Measurements from ENCODE around the gene MTA1. TPM values are rescaled to one million over a fixed set of nuclear protein-coding genes. Genes with fewer than 3 reads are reported as not detected.

Gene MTA1
- 100 to 1,000 TPM in 2 of 5 donors, 10 to 100 TPM in 3; 49.8 to 183 (median 85.5) TPM for total RNA-seq
- polyA plus RNA-seq: 10 to 100 TPM; 24.9 to 57.1 (median 40.3) TPM
- long read RNA-seq, donor 1, partial matches to known transcripts: 0 of 5 reads
- long read RNA-seq, donor 1, other reads (novel, unspliced or antisense): 0 of 5 reads
- long read RNA-seq, donor 2, partial matches to known transcripts: 0 of 7 reads
- long read RNA-seq, donor 2, other reads (novel, unspliced or antisense): 0 of 7 reads
- long read RNA-seq, donor 3, partial matches to known transcripts: 5 of 8 reads
- long read RNA-seq, donor 3, other reads (novel, unspliced or antisense): 0 of 8 reads
- long read RNA-seq, donor 4, partial matches to known transcripts: 0 of 2 reads
- long read RNA-seq, donor 4, other reads (novel, unspliced or antisense): 0 of 2 reads
- long read RNA-seq, donor 5, transcript MTA1-212 (2 exons, 700 nt): major isoform, 5 of 8 reads
- long read RNA-seq, donor 5, partial matches to known transcripts: 0 of 8 reads
- long read RNA-seq, donor 5, other reads (novel, unspliced or antisense): 0 of 8 reads
- long read RNA-seq, donor 6, transcript MTA1-212 (2 exons, 700 nt): major isoform, 7 of 21 reads
- long read RNA-seq, donor 6, transcript MTA1-201 (21 exons, 2,876 nt): minor isoform, 5 of 21 reads
- long read RNA-seq, donor 6, transcript MTA1-211 (3 exons, 842 nt): major isoform, 7 of 21 reads
- long read RNA-seq, donor 6, partial matches to known transcripts: 0 of 21 reads
- long read RNA-seq, donor 6, other reads (novel, unspliced or antisense): 0 of 21 reads
- long read RNA-seq, donor 7, partial matches to known transcripts: 12 of 20 reads
- long read RNA-seq, donor 7, other reads (novel, unspliced or antisense): 0 of 20 reads
- long read RNA-seq, donor 8, partial matches to known transcripts: 6 of 9 reads
- long read RNA-seq, donor 8, other reads (novel, unspliced or antisense): 0 of 9 reads
- long read RNA-seq, donor 9, partial matches to known transcripts: 0 of 5 reads
- long read RNA-seq, donor 9, other reads (novel, unspliced or antisense): 0 of 5 reads
- long read RNA-seq, donor 10, partial matches to known transcripts: 0 of 2 reads
- long read RNA-seq, donor 10, other reads (novel, unspliced or antisense): 0 of 2 reads

GRCh38 chr14:105419195-105420091 is at the start of gene MTA1:
Gene MTA1 (plus strand): TSS chr14:105419827. CDS start chr14:105420036, 209 bp downstream.
- H3K4me3 ChIP-seq: peak within 1 kb of the TSS; percentile 73 to 86 (median 80)
- no peak for TF ChIP-seq CTCF (IDR thresholded peaks at IDR 0.05)
- H3K27ac ChIP-seq: peak within 1 kb of the TSS; percentile 70 to 84 (median 71)
- H3K4me1 ChIP-seq: peaks cover 34 to 53% (median 48%) of the 10 kb centered on the region in 4 donors
- H3K36me3 ChIP-seq: peaks cover 0 to under 1% (median 0%) of the 10 kb centered on the region in 4 donors
- peak; percentile 56 to 80 for DNase-seq
- intact Hi-C loops (cut with DNase I; ENCODE audit: low total_unique reads): no loop called here
- no peaks in the 10 kb centered on the region for H3K9me3 ChIP-seq
- 3 to 16% (median 7%) methylated on average over 10 to 92 of the region's 96 CpGs for WGBS, 5 donors
- H3K27me3 ChIP-seq: peaks cover 0 to 8% (median 0%) of the 10 kb centered on the region in 3 donors

DNA sequence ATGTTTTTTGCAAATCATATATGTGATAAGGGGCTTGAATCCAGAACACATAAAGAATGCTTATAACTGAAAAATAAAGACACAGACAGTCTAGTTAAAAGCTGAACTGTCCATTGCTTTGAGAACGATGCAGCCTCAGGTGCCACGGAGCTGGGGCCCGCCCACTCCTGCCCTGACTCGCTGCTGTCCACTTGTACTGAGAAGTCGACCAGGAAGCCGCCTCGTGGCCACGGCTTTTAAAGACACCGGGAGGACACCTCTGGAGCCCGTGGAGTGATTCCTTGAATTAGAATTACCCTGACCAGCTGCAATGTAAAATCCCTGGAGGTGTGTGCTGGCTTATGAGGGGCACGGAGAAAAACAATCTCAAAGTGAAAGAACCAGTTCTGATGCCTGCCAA is 45.2 kb upstream of the MTA1 start:
- intact Hi-C loops (cut with DNase I; ENCODE audit: low total_unique reads): no loop called here
- H3K27me3 ChIP-seq: no peaks in the 10 kb centered on the region
- DNase-seq: no peak
- H3K9me3 ChIP-seq: no peaks in the 10 kb centered on the region
- H3K4me3 ChIP-seq: no peak overlapping the region
- WGBS, 5 donors: 78 to 84% (median 83%) methylated on average over 11 of the region's 11 CpGs
- peaks cover 0 to 11% (median 2%) of the 10 kb centered on the region in 4 donors for H3K4me1 ChIP-seq
- TF ChIP-seq POLR2A (IDR thresholded peaks at IDR 0.05) (no peak), EP300 (IDR thresholded peaks at IDR 0.05) (no peak), CTCF (IDR thresholded peaks at IDR 0.05) (no peak), POLR2AphosphoS5 (IDR thresholded peaks at IDR 0.05) (no peak)
- H3K36me3 ChIP-seq: peaks cover 6 to 25% (median 11%) of the 10 kb centered on the region in 4 donors
- no peak overlapping the region for H3K27ac ChIP-seq

DNA sequence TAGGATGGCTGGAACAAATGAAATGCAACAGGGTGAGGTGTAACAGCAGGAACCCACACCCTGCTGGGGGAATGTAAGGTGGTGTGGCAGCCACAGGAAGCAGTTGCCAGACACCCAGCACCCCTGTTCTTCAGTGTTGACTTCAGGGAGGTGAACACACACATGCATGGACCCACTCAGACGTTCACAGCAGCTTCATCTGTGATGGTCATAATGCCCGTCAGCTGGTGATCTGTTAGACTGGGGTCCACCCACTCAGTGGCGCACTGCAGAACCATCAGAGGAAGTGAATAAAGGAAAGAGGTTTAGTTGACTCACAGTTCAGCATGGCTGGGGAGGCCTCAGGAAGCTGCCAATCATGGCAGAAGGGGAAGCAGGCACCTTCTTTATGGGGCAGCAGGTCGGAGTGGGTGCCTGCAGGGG is 44.0 kb upstream of the MTA1 start:
- no peak overlapping the region for H3K27ac ChIP-seq
- peaks cover 4 to 27% (median 17%) of the 10 kb centered on the region in 4 donors for H3K36me3 ChIP-seq
- no peak for DNase-seq
- H3K4me1 ChIP-seq: peaks cover 0 to 11% (median 2%) of the 10 kb centered on the region in 4 donors
- H3K9me3 ChIP-seq: no peaks in the 10 kb centered on the region
- TF ChIP-seq CTCF (IDR thresholded peaks at IDR 0.05): no peak
- no peak for TF ChIP-seq EP300 (IDR thresholded peaks at IDR 0.05)
- TF ChIP-seq POLR2A (IDR thresholded peaks at IDR 0.05): no peak
- TF ChIP-seq POLR2AphosphoS5 (IDR thresholded peaks at IDR 0.05): no peak
- H3K4me3 ChIP-seq: no peak overlapping the region
- intact Hi-C loops (cut with DNase I; ENCODE audit: low total_unique reads): no loop called here
- no peaks in the 10 kb centered on the region for H3K27me3 ChIP-seq
- 73 to 82% (median 75%) methylated on average over 4 of the region's 4 CpGs for WGBS, 5 donors

All from stomach (tissue), 19 donors.